Heart right ventricle (tissue), 16 donors: Measurements from ENCODE around the gene LAMC3. TPM values are rescaled to one million over a fixed set of nuclear protein-coding genes. Genes with fewer than 3 reads are reported as not detected.

ENCODE experiments used
- ATAC-seq, 8 donors: fragments of 200-7000 bp; cut with Tn5 transposase; one replicate each; pipeline ENCODE4 v1.9.1; 2020; ENCODE audit warnings: mild to moderate bottlenecking in 8 of 8, moderate library complexity in 8 of 8, moderate number of reproducible peaks in 1 of 8
- DNase-seq, 2 donors: peaks; one replicate each; pipeline ENCODE4 v3.0.0-alpha.2; 2020
- H3K27ac ChIP-seq, 10 donors: fragments of 200-600 bp; sonication (generic) in 2 of 10; one replicate each; pipeline versions ENCODE4 v1.5.0 to v1.8.0; 2020 to 2022; ENCODE audit warnings: mild to moderate bottlenecking in 3 of 10
- H3K27me3 ChIP-seq, 7 donors: fragments of 200-600 bp; one replicate each; pipeline ENCODE4 v1.8.0; 2021 to 2022; ENCODE audit warnings: mild to moderate bottlenecking in 2 of 7
- H3K36me3 ChIP-seq, 9 donors: fragments of 200-600 bp; sonication (generic) in 1 of 9; one replicate each; pipeline versions ENCODE4 v1.5.0 to v1.8.0; 2020 to 2022; ENCODE audit warnings: mild to moderate bottlenecking in 2 of 9
- H3K4me1 ChIP-seq, 9 donors: fragments of 200-600 bp; sonication (generic) in 1 of 9; one replicate each; pipeline versions ENCODE4 v1.5.0 to v1.8.0; 2020 to 2022; ENCODE audit warnings: mild to moderate bottlenecking in 4 of 9
- H3K4me3 ChIP-seq, 10 donors: fragments of 200-600 bp; sonication (generic) in 2 of 10; one replicate each; pipeline versions ENCODE4 v1.5.0 to v1.8.0; 2020 to 2022; ENCODE audit warnings: mild to moderate bottlenecking in 7 of 10, moderate library complexity in 2 of 10
- H3K9me3 ChIP-seq, 11 donors: fragments of 200-600 bp in 10 of 11; sonication (generic) in 2 of 11; one replicate each; pipeline versions ENCODE4 v1.5.0 to v1.8.0; 2013 to 2022; ENCODE audit warnings: mild to moderate bottlenecking in 2 of 11, control low read depth in 1 of 11, moderate library complexity in 1 of 11
- CTCF ChIP-seq, 9 donors: fragments of 200-600 bp; sonication (generic) in 2 of 9; IDR thresholded peaks; one replicate each; pipeline versions ENCODE4 v1.5.0 to v1.8.0; 2021 to 2022; ENCODE audit warnings: antibody characterized with exemption in 9 of 9, mild to moderate bottlenecking in 5 of 9, moderate library complexity in 1 of 9
- WGBS, 2 donors: extraction: QIAGEN DNeasy Blood & Tissue Kit; methylation state at CpG; one replicate each; pipeline ENCODE4 v1.1.7; 2013; ENCODE audit warnings: inconsistent platforms in 1 of 2; 5-methylcytosine and 5-hydroxymethylcytosine counted together
- intact Hi-C, 10 donors: fragments of 100-400 bp; cut with DNase I; formaldehyde crosslinking; loops; one replicate each; pipeline versions ENCODE4 v1.11.1 to v1.14.2; 2022
- polyA plus RNA-seq, 2 donors: library from polyadenylated mRNA; stranded (reverse); fragments of 200-250 nt; gene quantifications; one replicate each; pipeline ENCODE4 v1.2.3, GENCODE V29; 2013
- total RNA-seq, 10 donors: library from RNA; stranded (reverse); fragmentation: NEBNext Ultra II Directional in 3 of 10; extraction: Animal tissue kit (Norgen Biotek cat#: 25700) in 3 of 10; gene quantifications; one replicate each; pipeline versions ENCODE4 v1.2.1 to v1.2.4, GENCODE V29; 2021 to 2023
- donor health status: Arrhythmogenic right ventricular cardiomyopathy.
- donor health status: ischemic (EF 13 %, LVEDD 7.1; RV severe dilation, severe dysfunction).
- donor health status: healthy with polysubstance abuse.
- donor health status: DM: no; HTN: yes; CAD: no.
- donor health status: DM: no; HTN: no; CAD: no.
- donor health status: ischemic (EF 25% LVEDD 6.9; RV normal size, moderate dysfunction).
- donor health status: ischemic (EF 25% LVEDD 5.7; RV mildly dilated, moderate dysfunction).
- donor health status: healthy.
- donor health status: DM: yes; HTN: yes; CAD: no.
- donor health status: Ischemic cardiomyopathy.
- donor health status: ischemic (EF 35%, LVEDD 5.7; RV mildly dilated, moderate dysfunction).
- donor health status: nonischemic (EF 11% LVEDD 7.7; RV severe dilation, severe dysfunction).
- donor health status: DM: yes; HTN: yes; CAD: no.
- donor health status: PGD.
- donor health status: ischemic (EF 29% LVEDD 5.4; RV normal size, mild dysfunction).
- donor health status: nonischemic (EF 23%, LVEDD 6.1; RV moderate dilation, normal function).

LAMC3 gene
- total and polyA plus RNA-seq, 12 donors: 0.07 to 5.4 (median 0.30) TPM; not detected in 1

DNA sequence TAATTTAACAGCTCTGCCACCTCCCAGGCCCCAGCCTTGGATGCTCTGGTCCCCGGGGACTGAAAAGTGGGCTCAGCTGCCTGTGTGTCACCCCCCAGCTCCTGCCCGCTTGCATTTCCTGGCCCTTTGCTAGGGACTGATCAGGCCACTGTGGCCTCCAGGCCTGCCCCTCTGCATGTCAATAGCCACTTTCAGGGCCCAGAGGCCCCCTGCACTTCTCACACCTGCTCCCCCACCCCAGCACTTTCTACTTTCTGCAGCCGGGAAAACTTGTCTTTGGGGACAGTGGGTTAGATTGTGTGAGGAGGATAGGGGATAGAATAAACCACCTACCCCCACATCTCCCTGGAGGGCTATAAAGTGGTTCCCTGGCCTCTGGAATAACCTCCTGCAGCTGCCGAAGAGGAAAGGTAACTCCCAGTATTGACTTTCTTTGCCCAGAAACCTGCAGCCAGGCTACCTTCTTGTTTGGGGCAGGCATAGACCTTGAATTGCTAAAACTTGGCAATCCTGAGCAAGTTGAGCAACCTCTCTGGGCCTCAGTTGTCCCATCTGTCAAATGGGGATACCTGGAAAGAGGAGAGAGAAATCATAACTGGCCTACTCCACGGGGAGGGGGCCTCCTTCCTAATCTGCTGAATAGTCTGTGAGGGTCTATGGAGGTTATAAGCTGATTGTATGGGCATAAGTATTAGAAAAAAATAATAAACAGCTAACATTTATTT is 95.2 kb downstream of the LAMC3 start:
- no peaks in the 10 kb centered on the region for H3K9me3 ChIP-seq
- no peak for TF ChIP-seq CTCF (IDR thresholded peaks at IDR 0.05)
- DNase-seq: no peak
- peaks cover 0 to 10% (median 0%) of the 10 kb centered on the region in 9 donors for H3K36me3 ChIP-seq
- no peak for ATAC-seq
- peak overlapping the region in 1 of 10 donors; percentile 78 for H3K27ac ChIP-seq
- H3K4me3 ChIP-seq: no peak overlapping the region
- WGBS, 2 donors: 79 to 88% methylated on average over 5 of the region's 5 CpGs
- H3K27me3 ChIP-seq: no peaks in the 10 kb centered on the region
- H3K4me1 ChIP-seq: peaks cover 3 to 68% (median 32%) of the 10 kb centered on the region in 9 donors
- intact Hi-C loops: no loop called here

GRCh38 chr9:131105952-131106351 is 97.0 kb downstream of the LAMC3 start:
- Histone ChIP-seq H3K4me1 (peaks cover 3 to 60% (median 22%) of the 10 kb centered on the region in 9 donors), H3K36me3 (peaks cover 0 to 13% (median 0%) of the 10 kb centered on the region in 9 donors), H3K27me3 (no peaks in the 10 kb centered on the region), H3K27ac (peak overlapping the region in 2 of 10 donors; percentile 46 to 81), H3K4me3 (no peak overlapping the region), H3K9me3 (no peaks in the 10 kb centered on the region)
- no peak for DNase-seq
- no peak for TF ChIP-seq CTCF (IDR thresholded peaks at IDR 0.05)
- intact Hi-C loops: no loop called here
- ATAC-seq: no peak
- 90 to 93% methylated on average over 8 of the region's 8 CpGs for WGBS, 2 donors

- no peak for TF ChIP-seq CTCF (IDR thresholded peaks at IDR 0.05)
- intact Hi-C loops: no loop called here
- Histone ChIP-seq H3K36me3 (peaks cover 0 to 22% (median 0%) of the 10 kb centered on the region in 9 donors), H3K9me3 (no peaks in the 10 kb centered on the region), H3K27me3 (no peaks in the 10 kb centered on the region), H3K4me3 (no peak overlapping the region), H3K4me1 (peaks cover 0 to 61% (median 19%) of the 10 kb centered on the region in 9 donors), H3K27ac (peak overlapping the region in 8 of 10 donors; percentile 44 to 81 (median 58))
- 48 to 72% methylated on average over 8 of the region's 8 CpGs for WGBS, 2 donors
- DNase-seq: peak in 1 of 2 donors; percentile 42
- ATAC-seq: peak; percentile 48 to 78 (median 74)
Observed at GRCh38 chr9:131107760-131108159, 98.8 kb downstream of the LAMC3 start.

GRCh38 chr9:131111186-131111853 is 102.3 kb downstream of the LAMC3 start:
- Histone ChIP-seq H3K4me3 (no peak overlapping the region), H3K27me3 (no peaks in the 10 kb centered on the region), H3K27ac (peak overlapping the region in 2 of 10 donors; percentile 33 to 58), H3K4me1 (peaks cover 0 to 52% (median 14%) of the 10 kb centered on the region in 9 donors), H3K9me3 (no peaks in the 10 kb centered on the region), H3K36me3 (peaks cover 0 to 21% (median 0%) of the 10 kb centered on the region in 9 donors)
- WGBS, 2 donors: 70 to 72% methylated on average over 10 of the region's 10 CpGs
- no peak for DNase-seq
- TF ChIP-seq CTCF (IDR thresholded peaks at IDR 0.05): no peak
- no peak for ATAC-seq
- intact Hi-C loops: loop anchor here in 1 of 10 donors (10.0 kb wide), 1 partner anchor 417 kb away; the partner anchor contains the start of gene EXOSC2
